ENCODE data around the gene PRELID2. TPM values are rescaled to one million over a fixed set of nuclear protein-coding genes. Genes with fewer than 3 reads are reported as not detected.
"Not testable (repeated sequence)": the region's sequence is repeated elsewhere in the genome, so short reads cannot be mapped to it uniquely, and the experiment has no call there.

Gene PRELID2
- total RNA-seq, 2 experiments from 2014 or later: 2.7 to 3.6 TPM

DNA sequence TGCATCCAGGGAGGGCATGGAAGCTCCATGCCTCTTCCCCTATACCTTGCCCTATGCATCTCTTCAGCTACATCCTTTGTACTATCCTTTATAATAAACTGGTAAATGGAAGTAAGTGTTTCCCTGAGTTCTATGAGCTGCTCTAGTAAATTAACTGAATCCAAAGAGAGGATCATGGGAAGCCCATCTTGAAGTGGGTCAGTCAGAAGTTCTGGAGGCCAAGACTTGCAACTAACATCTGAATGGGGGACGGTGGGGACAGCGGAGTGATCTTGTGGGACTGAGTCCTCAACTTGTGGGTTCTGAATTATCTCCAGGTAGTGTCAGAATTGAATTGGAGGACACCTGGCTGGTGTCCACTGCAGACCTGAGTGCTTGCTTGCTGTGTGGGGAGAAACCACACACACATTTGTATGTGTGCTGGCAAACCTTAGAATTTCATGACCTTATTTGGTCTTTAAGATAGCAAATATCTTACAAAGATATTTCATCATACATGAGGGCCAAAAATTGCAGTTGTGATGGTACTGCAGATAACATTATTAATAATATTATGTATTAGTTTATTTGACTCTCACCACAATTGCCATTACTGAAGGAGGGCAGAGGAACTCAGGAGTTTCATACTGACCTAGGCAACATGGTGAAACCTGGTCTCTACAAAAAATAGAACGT lies 5.5 kb upstream of the PRELID2 start:
- Mint-ChIP-seq H3K27me3 (peaks cover 13% of the 10 kb centered on the region), H3K9me3 (no peaks in the 10 kb centered on the region), H3K36me3 (ENCODE audit: low read depth) (no peaks in the 10 kb centered on the region), H3K4me3 (no peak overlapping the region), H3K4me1 (ENCODE audit: low read depth) (no peaks in the 10 kb centered on the region), H3K27ac (no peak overlapping the region)
- ChIA-PET CTCF (no interaction called here), POLR2A (no interaction called here)
- ATAC-seq (no peak), DNase-seq (no peak)
- TF ChIP-seq, protein P1, sequence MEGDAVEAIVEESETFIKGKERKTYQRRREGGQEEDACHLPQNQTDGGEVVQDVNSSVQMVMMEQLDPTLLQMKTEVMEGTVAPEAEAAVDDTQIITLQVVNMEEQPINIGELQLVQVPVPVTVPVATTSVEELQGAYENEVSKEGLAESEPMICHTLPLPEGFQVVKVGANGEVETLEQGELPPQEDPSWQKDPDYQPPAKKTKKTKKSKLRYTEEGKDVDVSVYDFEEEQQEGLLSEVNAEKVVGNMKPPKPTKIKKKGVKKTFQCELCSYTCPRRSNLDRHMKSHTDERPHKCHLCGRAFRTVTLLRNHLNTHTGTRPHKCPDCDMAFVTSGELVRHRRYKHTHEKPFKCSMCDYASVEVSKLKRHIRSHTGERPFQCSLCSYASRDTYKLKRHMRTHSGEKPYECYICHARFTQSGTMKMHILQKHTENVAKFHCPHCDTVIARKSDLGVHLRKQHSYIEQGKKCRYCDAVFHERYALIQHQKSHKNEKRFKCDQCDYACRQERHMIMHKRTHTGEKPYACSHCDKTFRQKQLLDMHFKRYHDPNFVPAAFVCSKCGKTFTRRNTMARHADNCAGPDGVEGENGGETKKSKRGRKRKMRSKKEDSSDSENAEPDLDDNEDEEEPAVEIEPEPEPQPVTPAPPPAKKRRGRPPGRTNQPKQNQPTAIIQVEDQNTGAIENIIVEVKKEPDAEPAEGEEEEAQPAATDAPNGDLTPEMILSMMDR (IDR thresholded peaks at IDR 0.05): no peak
- intact Hi-C loops (cut with micrococcal nuclease): no loop called here

DNA sequence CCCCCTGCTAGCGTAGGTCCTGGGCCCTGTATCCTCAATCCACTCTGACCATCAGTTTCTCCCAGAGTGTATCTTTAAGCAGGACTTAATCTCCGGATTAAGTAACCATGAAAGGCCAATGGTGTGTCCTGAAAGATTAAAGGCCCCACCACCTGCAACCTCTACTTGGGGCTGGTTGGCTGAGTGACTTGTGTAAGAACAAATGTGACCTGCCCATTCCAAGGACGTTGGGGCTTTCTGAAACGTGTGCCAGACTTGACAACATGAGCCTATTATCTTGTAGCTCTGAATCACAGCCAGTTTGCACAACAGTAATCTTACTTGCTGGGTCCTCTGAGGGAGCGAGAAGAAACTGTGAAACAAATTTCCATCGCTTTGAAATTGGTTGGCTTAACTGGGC lies 3.1 kb upstream of the PRELID2 start:
- Mint-ChIP-seq H3K27me3 (peaks cover 22% of the 10 kb centered on the region), H3K9me3 (no peaks in the 10 kb centered on the region), H3K27ac (no peak overlapping the region), H3K36me3 (ENCODE audit: low read depth) (no peaks in the 10 kb centered on the region), H3K4me1 (ENCODE audit: low read depth) (no peaks in the 10 kb centered on the region), H3K4me3 (no peak overlapping the region)
- no peak for DNase-seq
- POLR2A ChIA-PET: no interaction called here
- CTCF ChIA-PET: interaction anchor here (2.4 kb wide), 1 partner anchor 13 kb away, joined by 7 read pairs; no protein-coding TSS in a partner anchor
- TF ChIP-seq, protein P1 (IDR thresholded peaks at IDR 0.05): no peak
- intact Hi-C loops (cut with micrococcal nuclease): no loop called here
- no peak for ATAC-seq

DNA sequence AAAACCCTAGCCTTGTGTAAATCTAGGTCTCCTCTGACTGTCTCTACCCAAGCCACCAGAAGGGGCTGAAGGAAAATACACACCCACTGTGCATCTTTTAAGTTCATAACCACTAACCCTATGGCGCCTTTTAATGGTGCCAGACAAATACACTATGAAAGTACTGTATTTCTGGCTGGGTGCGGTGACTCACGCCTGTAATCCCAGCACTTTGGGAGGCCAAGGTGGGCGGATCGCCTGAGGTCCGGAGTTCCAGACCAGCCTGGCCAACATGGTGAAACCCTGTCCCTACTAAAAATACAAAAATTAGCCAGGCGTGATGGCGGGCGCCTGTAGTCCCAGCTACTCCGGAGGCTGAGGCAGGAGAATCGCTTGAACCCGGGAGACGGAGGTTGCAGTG lies 1.1 kb upstream of the PRELID2 start:
- CTCF ChIA-PET: interaction anchor here (1.5 to 2.7 kb wide), 2 partner anchors 11 to 44 kb away, joined by 3 to 26 read pairs; no protein-coding TSS in a partner anchor
- H3K36me3 Mint-ChIP-seq (ENCODE audit: low read depth); H3K4me1 Mint-ChIP-seq (ENCODE audit: low read depth); H3K4me3 Mint-ChIP-seq; DNase-seq; H3K9me3 Mint-ChIP-seq; intact Hi-C loops (cut with micrococcal nuclease); POLR2A ChIA-PET; ATAC-seq; H3K27ac Mint-ChIP-seq: not testable (repeated sequence)
- peaks cover 27% of the 10 kb centered on the region for H3K27me3 Mint-ChIP-seq

DNA sequence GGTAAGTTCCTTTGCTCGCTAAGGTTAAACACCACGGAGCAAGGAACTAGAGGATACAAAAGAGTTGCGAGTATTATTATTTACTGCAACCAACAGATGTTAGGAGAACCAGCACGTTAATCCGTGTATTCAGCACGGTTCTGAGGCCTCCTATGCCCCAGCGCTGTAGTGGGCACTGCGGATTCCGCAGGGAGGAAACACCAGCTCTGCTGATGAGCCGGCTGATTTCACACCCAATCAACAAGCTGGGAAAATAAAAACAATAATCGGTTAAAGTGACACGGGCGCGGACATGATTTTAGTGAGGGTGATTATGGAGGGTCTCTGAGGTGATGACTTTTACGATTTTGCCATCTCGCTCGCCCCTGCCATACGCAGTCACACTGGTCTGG lies 702 bp upstream of the PRELID2 start:
- DNase-seq (no peak), ATAC-seq (no peak)
- ChIA-PET CTCF (interaction anchor here (1.5 to 2.7 kb wide), 2 partner anchors 10 to 44 kb away, joined by 3 to 26 read pairs; no protein-coding TSS in a partner anchor), POLR2A (no interaction called here)
- Mint-ChIP-seq H3K9me3 (no peaks in the 10 kb centered on the region), H3K4me3 (peak overlapping the region; percentile 56), H3K27me3 (peaks cover 27% of the 10 kb centered on the region), H3K27ac (no peak overlapping the region), H3K36me3 (ENCODE audit: low read depth) (no peaks in the 10 kb centered on the region), H3K4me1 (ENCODE audit: low read depth) (no peaks in the 10 kb centered on the region)
- TF ChIP-seq, protein P1 (IDR thresholded peaks at IDR 0.05): no peak
- intact Hi-C loops (cut with micrococcal nuclease): no loop called here

DNA sequence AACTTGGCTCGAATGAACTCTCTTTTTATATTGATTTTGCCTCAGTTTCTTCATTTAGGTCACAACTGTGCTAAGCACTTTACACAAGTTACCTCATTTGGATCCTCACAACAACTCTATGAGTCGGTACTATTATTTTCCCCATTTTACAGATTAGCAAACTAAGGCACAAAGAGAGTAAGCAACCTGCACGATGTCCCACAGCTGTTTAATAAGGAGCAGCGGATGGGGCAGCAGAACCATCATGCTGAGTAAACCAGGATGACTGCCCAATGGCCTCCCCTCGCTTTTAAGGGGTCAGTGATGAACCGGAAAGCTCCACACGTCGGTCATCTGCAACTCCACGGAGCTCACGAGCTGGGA lies 607 bp downstream of the PRELID2 start:
- no peak for ATAC-seq
- Mint-ChIP-seq H3K4me3 (peak overlapping the region; percentile 11), H3K36me3 (ENCODE audit: low read depth) (no peaks in the 10 kb centered on the region), H3K4me1 (ENCODE audit: low read depth) (no peaks in the 10 kb centered on the region), H3K9me3 (no peaks in the 10 kb centered on the region), H3K27me3 (peaks cover 27% of the 10 kb centered on the region), H3K27ac (no peak overlapping the region)
- no peak for DNase-seq
- TF ChIP-seq, protein P1 (IDR thresholded peaks at IDR 0.05): no peak
- intact Hi-C loops (cut with micrococcal nuclease): no loop called here
- ChIA-PET CTCF (interaction anchor here (0.6 to 2.7 kb wide), 3 partner anchors 9 to 196 kb away, joined by 3 to 26 read pairs (median 4); no protein-coding TSS in a partner anchor), POLR2A (no interaction called here)
